K562 (cell line): Measurements from ENCODE around the gene RNF167. TPM values are rescaled to one million over a fixed set of nuclear protein-coding genes. Genes with fewer than 3 reads are reported as not detected.

Source experiments
- ATAC-seq: fragments of 200-7000 bp; cut with Tn5 transposase; 3 replicates; pipeline ENCODE4 v1.9.1; 2020; ENCODE audit warnings: moderate library complexity
- BruUV-seq: library from RNA; stranded (reverse); fragments of 400-500 nt; replicated peaks from 2 replicates; lab custom pipeline; 2021; lab: Mats Ljungman, UMichigan
- CTCF ChIA-PET: fragments of 300-600 bp; formaldehyde crosslinking; extraction: SDS; loops from one replicate; lab custom pipeline; 2021; ENCODE audit warnings: low intra/inter-chr PET ratio; lab: Yijun Ruan, JAX
- POLR2A ChIA-PET: fragments of 300-600, 350-650 bp; sonication (Branson Sonifier 250); formaldehyde crosslinking; extraction: SDS; loops from one replicate; lab custom pipeline; 2021; ENCODE audit warnings: antibody characterized with exemption, inconsistent platforms; lab: Yijun Ruan, JAX
- DNase-seq, 4 experiments: peaks; one replicate each; pipeline versions ENCODE4 v3.0.0 to v3.0.0-alpha.2; 2011 to 2018; ENCODE audit warnings: low spot score in 3 of 4, mixed read lengths in 3 of 4; ENCODE audit errors: extremely low read depth in 1 of 4
- FAIRE-seq: peaks from 2 replicates; lab custom pipeline; 2011; peaks lifted over from hg19 to GRCh38; lab: Jason Lieb, UNC
- H2AFZ ChIP-seq: 2 replicates; pipeline ENCODE4 v1.6.0; 2011; ENCODE audit warnings: low read depth, low read length, control low read depth, inconsistent platforms
- H3K27ac ChIP-seq: fragments of 200-600 bp; 3 replicates; pipeline ENCODE4 v1.8.0; 2011; ENCODE audit warnings: low read depth, mild to moderate bottlenecking, control low read depth, inconsistent platforms, low read length, moderate library complexity, mixed read lengths; ENCODE audit errors: extremely low read depth
- H3K27me3 ChIP-seq, 2 experiments: fragments of 300-600 bp in 1 of 2; 2 replicates in 1 of 2; 3 replicates in 1 of 2; pipeline versions ENCODE4 v1.6.0 to v1.8.0; 2011; ENCODE audit warnings: inconsistent platforms in 2 of 2, low read length in 2 of 2, mild to moderate bottlenecking in 1 of 2, mixed read lengths in 1 of 2, moderate library complexity in 1 of 2; ENCODE audit not compliant: control insufficient read depth in 2 of 2, insufficient read depth in 2 of 2
- H3K36me3 ChIP-seq: fragments of 300-600 bp; 3 replicates; pipeline ENCODE4 v1.8.0; 2011; ENCODE audit warnings: mild to moderate bottlenecking, low read length, inconsistent platforms; ENCODE audit not compliant: control insufficient read depth, insufficient read depth
- H3K4me1 ChIP-seq, 2 experiments: fragments of 200-600 bp in 1 of 2; replicated peaks in 1 of 2; 2 replicates in 1 of 2; 3 replicates in 1 of 2; pipeline versions ENCODE4 v1.5.1 to v1.8.0; 2011; ENCODE audit warnings: inconsistent platforms in 2 of 2, low read length in 2 of 2, mild to moderate bottlenecking in 1 of 2, mixed read lengths in 1 of 2, moderate library complexity in 1 of 2; ENCODE audit not compliant: control insufficient read depth in 2 of 2, insufficient read depth in 2 of 2
- H3K4me2 ChIP-seq: 2 replicates; pipeline ENCODE4 v1.6.1; 2011; ENCODE audit warnings: low read length, control low read depth, inconsistent platforms, mixed read lengths; ENCODE audit not compliant: insufficient read depth
- H3K4me3 ChIP-seq: fragments of 200-600 bp; sonication (generic), shearing (Covaris generic); 2 replicates; pipeline ENCODE4 v1.5.1; 2016; ENCODE audit warnings: control low read depth, inconsistent platforms
- H3K79me2 ChIP-seq: fragments of 200-600 bp; 3 replicates; pipeline ENCODE4 v1.8.0; 2011; ENCODE audit warnings: low read length, inconsistent platforms; ENCODE audit not compliant: control insufficient read depth, insufficient read depth
- H3K9ac ChIP-seq, 2 experiments: 2 replicates each; pipeline versions ENCODE4 v1.6.0 to v1.6.1; 2011; ENCODE audit warnings: low read depth in 2 of 2, low read length in 2 of 2, control low read depth in 1 of 2, inconsistent platforms in 1 of 2, mild to moderate bottlenecking in 1 of 2, mixed read lengths in 1 of 2; ENCODE audit not compliant: insufficient read depth in 1 of 2
- H3K9me1 ChIP-seq: one replicate; pipeline ENCODE4 v1.6.0; 2011; ENCODE audit warnings: inconsistent platforms, mild to moderate bottlenecking, low read length, moderate library complexity; ENCODE audit not compliant: control insufficient read depth, insufficient read depth
- H3K9me3 ChIP-seq: replicated peaks from 2 replicates; pipeline ENCODE4 v1.5.1; 2011; ENCODE audit warnings: low read depth, low read length, inconsistent platforms; ENCODE audit not compliant: control insufficient read depth, insufficient read depth
- H4K20me1 ChIP-seq: replicated peaks from 2 replicates; pipeline ENCODE4 v1.6.1; 2011; ENCODE audit warnings: low read length, inconsistent platforms, mixed read lengths; ENCODE audit not compliant: control insufficient read depth, insufficient read depth
- GATAD2B ChIP-seq: fragments of 450-650 bp; IDR thresholded peaks from 2 replicates; pipeline ENCODE4 v1.6.1; 2017; ENCODE audit warnings: mild to moderate bottlenecking, borderline replicate concordance
- KLF10 ChIP-seq: fragments of 250-450 bp; sonication (Bioruptor Pico); IDR thresholded peaks from 2 replicates; pipeline ENCODE4 v1.6.1; 2021; ENCODE audit warnings: matching md5 sums
- POLR2G ChIP-seq: fragments of 200-400 bp; formaldehyde crosslinking; IDR thresholded peaks from 2 replicates; pipeline ENCODE4 v1.6.1; 2017; ENCODE audit warnings: low read depth, mild to moderate bottlenecking, antibody characterized with exemption, low read length, moderate library complexity
- SOX6 ChIP-seq: fragments of 450-650 bp; IDR thresholded peaks from 2 replicates; pipeline ENCODE4 v1.6.1; 2014; ENCODE audit warnings: mild to moderate bottlenecking
- ZNF274 ChIP-seq: IDR thresholded peaks from 2 replicates; pipeline ENCODE4 v1.6.1; 2011; ENCODE audit warnings: low read depth, mild to moderate bottlenecking, low read length, moderate library complexity, borderline replicate concordance
- ZNF717 ChIP-seq: fragments of 250-450 bp; sonication (Bioruptor Pico); IDR thresholded peaks from 2 replicates; pipeline ENCODE4 v1.5.0; 2021
- ZNF764 ChIP-seq: fragments of 250-450 bp; sonication (Bioruptor Pico); IDR thresholded peaks from 2 replicates; pipeline ENCODE4 v1.4.0; 2020; ENCODE audit warnings: low read depth, mild to moderate bottlenecking, moderate library complexity
- WGBS: fragments of 100-300 bp; shearing (Covaris generic); methylation state at CpG from one replicate; pipeline ENCODE4 v1.1.6; 2016; ENCODE audit warnings: low coverage, mixed read lengths; ENCODE audit not compliant: insufficient coverage; ENCODE audit errors: missing lambda C conversion rate; 5-methylcytosine and 5-hydroxymethylcytosine counted together
- in situ Hi-C: fragments of 300-500 bp; cut with MboI; formaldehyde crosslinking; loops from 4 replicates; pipeline ENCODE4 v1.15.0; 2018; ENCODE audit warnings: inconsistent platforms, mixed read lengths
- intact Hi-C: fragments of 100-400 bp; cut with micrococcal nuclease; formaldehyde crosslinking; loops from 2 replicates; pipeline ENCODE4 v1.14.2; 2022
- polyA plus RNA-seq, 8 experiments: library from polyadenylated mRNA; depleted of rRNA in 4 of 8; stranded (reverse) in 5 of 8; unstranded in 3 of 8; fragments of >200 nt; fragmentation: Nextera tagmentation in 2 of 8; fragmentation: Illumina TruSeq in 1 of 8; extraction: Ambion mirVana in 2 of 8; extraction: Trizol in 1 of 8; gene quantifications; 2 replicates each; pipeline versions ENCODE4 v1.2.1 to v1.2.3, GENCODE V29; 2011 to 2014; ENCODE audit warnings: inconsistent platforms in 1 of 8, missing spikeins in 1 of 8
- total RNA-seq, 7 experiments: library from RNA; depleted of rRNA in 6 of 7; stranded (reverse); fragments of >200 nt in 6 of 7; fragmentation: Illumina TruSeq in 2 of 7; extraction: Trizol in 2 of 7; gene quantifications; 2 replicates each; pipeline versions ENCODE4 v1.2.1 to v1.2.3, GENCODE V29; 2011 to 2021; ENCODE audit warnings: low replicate concordance in 1 of 7

The RNF167 gene
- total and polyA plus RNA-seq, 9 of the 15 experiments (the other 6 are each of a cell fraction or from before 2014, with no cell fraction given), result 16.5 to 143 (median 45.5) TPM

DNA sequence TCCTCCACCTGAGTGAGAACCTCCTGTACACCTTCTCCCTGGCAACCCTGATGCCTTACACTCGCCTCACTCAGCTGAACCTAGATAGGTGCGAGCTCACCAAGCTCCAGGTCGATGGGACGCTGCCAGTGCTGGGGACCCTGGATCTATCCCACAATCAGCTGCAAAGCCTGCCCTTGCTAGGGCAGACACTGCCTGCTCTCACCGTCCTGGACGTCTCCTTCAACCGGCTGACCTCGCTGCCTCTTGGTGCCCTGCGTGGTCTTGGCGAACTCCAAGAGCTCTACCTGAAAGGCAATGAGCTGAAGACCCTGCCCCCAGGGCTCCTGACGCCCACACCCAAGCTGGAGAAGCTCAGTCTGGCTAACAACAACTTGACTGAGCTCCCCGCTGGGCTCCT lies 7.3 kb upstream of the RNF167 start:
- 71% methylated on average over 10 of the region's 12 CpGs for WGBS
- Histone ChIP-seq H3K27me3 (no peaks in the 10 kb centered on the region), H3K9me3 (no peaks in the 10 kb centered on the region), H3K4me2 (no peak overlapping the region), H2AFZ (no peak overlapping the region), H4K20me1 (no peaks in the 10 kb centered on the region), H3K9me1 (no peaks in the 10 kb centered on the region), H3K27ac (no peak overlapping the region), H3K79me2 (no peaks in the 10 kb centered on the region), H3K4me3 (no peak overlapping the region), H3K36me3 (peaks cover 13% of the 10 kb centered on the region; the same call in 2 of the 3 replicates), H3K9ac (no peak overlapping the region), H3K4me1 (peaks cover 0 to 14% of the 10 kb centered on the region in 2 experiments; a peak in 4 of 5 replicates)
- ChIA-PET POLR2A (interaction anchor here (0.6 to 0.7 kb wide), 3 partner anchors 14 to 307 kb away, joined by 3 to 4 read pairs (median 3); partner anchors contain the start of gene CAMTA2), CTCF (no interaction called here)
- ATAC-seq (no peak), FAIRE-seq (no peak), DNase-seq (no peak)
- in situ Hi-C loops (no loop called here), intact Hi-C loops (no loop called here)
- BruUV-seq, result no TSS peak
- no peak for TF ChIP-seq GATAD2B
- peak; percentile 40; the same call in 1 of the 2 replicates for TF ChIP-seq POLR2G
- no peak for TF ChIP-seq ZNF274

DNA sequence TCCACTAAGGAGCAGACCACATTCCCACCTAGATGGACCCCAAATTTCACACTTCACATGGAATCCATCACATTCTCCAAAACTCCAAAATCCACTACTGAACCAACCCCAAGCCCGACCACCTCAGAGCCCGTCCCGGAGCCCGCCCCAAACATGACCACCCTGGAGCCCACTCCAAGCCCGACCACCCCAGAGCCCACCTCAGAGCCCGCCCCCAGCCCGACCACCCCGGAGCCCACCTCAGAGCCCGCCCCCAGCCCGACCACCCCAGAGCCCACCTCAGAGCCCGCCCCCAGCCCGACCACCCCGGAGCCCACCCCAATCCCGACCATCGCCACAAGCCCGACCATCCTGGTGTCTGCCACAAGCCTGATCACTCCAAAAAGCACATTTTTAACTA lies 6.4 kb upstream of the RNF167 start:
- H3K4me1 ChIP-seq, result peaks cover 6 to 23% of the 10 kb centered on the region in 2 experiments; a peak in 4 of 5 replicates
- no peak for TF ChIP-seq ZNF717 (CRISPR knock-in tag)
- TF ChIP-seq ZNF764, result no peak
- TF ChIP-seq SOX6, result no peak
- no peak for TF ChIP-seq KLF10
- TF ChIP-seq, all 486 proteins: peak for 0
- Histone ChIP-seq H3K4me2 (no peak overlapping the region), H3K27ac (no peak overlapping the region), H3K27me3 (no peaks in the 10 kb centered on the region), H3K9me1 (no peaks in the 10 kb centered on the region), H3K79me2 (peaks cover 9% of the 10 kb centered on the region), H2AFZ (no peak overlapping the region), H3K36me3 (peaks cover 21% of the 10 kb centered on the region; the same call in 2 of the 3 replicates), H3K4me3 (no peak overlapping the region), H3K9ac (no peak overlapping the region; a peak in 1 of 4 replicates), H4K20me1 (no peaks in the 10 kb centered on the region), H3K9me3 (no peaks in the 10 kb centered on the region)
- DNase-seq, result no peak
- in situ Hi-C loops (no loop called here), intact Hi-C loops (no loop called here)
- no peak for ATAC-seq
- FAIRE-seq, result no peak
- 63% methylated on average over 3 of the region's 16 CpGs for WGBS
- no TSS peak for BruUV-seq
- CTCF ChIA-PET, result no interaction called here
- POLR2A ChIA-PET, result interaction anchor here (0.6 to 2.1 kb wide), 5 partner anchors 8 to 34 kb away, joined by 3 to 7 read pairs (median 4); partner anchors contain the start of gene SPAG7
